Non-pigmented ciliary epithelial cell (primary cell): ENCODE data around the gene CARMIL3.

Source experiments
- DNase-seq: peaks from one replicate; pipeline ENCODE4 v3.0.0-alpha.2; 2010; ENCODE audit warnings: low read depth

CARMIL3 gene

GRCh38 chr14:24117179-24117578 lies 65.4 kb downstream of the CARMIL3 start:
- no peak for DNase-seq
